Measurements from ENCODE around the gene RHOBTB3. TPM values are rescaled to one million over a fixed set of nuclear protein-coding genes. Genes with fewer than 3 reads are reported as not detected.
"Not testable (repeated sequence)": the region's sequence is repeated elsewhere in the genome, so short reads cannot be mapped to it uniquely, and the experiment has no call there.

Gene RHOBTB3
- total RNA-seq, 1 experiment from 2014 or later = 95.2 TPM

DNA sequence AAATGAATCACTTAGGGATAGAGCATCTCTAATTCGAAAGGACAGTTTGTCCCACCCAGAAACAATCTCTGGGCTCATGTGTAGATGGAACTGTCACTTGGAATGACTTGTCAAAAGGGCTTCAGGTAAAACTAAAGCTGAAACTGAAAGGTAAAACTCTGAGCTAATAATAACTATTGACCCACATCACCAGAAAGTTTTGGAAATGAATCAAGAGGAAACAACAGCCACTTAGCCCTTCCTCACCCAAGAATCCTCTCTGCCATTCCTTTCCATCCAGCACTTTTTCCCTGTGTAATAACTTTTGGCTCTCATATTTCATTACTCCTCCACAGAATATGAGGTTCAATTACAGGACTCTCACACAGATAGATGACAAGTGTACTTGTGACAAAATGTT lies 105.4 kb downstream of the RHOBTB3 start:
- POLR2A ChIA-PET = no interaction called here
- ATAC-seq = no peak
- no peak for DNase-seq (ENCODE audit: low read depth, low spot score)
- TF ChIP-seq, protein P1, sequence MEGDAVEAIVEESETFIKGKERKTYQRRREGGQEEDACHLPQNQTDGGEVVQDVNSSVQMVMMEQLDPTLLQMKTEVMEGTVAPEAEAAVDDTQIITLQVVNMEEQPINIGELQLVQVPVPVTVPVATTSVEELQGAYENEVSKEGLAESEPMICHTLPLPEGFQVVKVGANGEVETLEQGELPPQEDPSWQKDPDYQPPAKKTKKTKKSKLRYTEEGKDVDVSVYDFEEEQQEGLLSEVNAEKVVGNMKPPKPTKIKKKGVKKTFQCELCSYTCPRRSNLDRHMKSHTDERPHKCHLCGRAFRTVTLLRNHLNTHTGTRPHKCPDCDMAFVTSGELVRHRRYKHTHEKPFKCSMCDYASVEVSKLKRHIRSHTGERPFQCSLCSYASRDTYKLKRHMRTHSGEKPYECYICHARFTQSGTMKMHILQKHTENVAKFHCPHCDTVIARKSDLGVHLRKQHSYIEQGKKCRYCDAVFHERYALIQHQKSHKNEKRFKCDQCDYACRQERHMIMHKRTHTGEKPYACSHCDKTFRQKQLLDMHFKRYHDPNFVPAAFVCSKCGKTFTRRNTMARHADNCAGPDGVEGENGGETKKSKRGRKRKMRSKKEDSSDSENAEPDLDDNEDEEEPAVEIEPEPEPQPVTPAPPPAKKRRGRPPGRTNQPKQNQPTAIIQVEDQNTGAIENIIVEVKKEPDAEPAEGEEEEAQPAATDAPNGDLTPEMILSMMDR (IDR thresholded peaks at IDR 0.05) = no peak
- no peak for TF ChIP-seq SIN3A (IDR thresholded peaks at IDR 0.05; ENCODE audit: borderline replicate concordance, insufficient read depth, low read depth, low read length)
- no peak for TF ChIP-seq POLR2AphosphoS5 (IDR thresholded peaks at IDR 0.05; ENCODE audit: low read depth, low read length)
- TF ChIP-seq, protein P2, sequence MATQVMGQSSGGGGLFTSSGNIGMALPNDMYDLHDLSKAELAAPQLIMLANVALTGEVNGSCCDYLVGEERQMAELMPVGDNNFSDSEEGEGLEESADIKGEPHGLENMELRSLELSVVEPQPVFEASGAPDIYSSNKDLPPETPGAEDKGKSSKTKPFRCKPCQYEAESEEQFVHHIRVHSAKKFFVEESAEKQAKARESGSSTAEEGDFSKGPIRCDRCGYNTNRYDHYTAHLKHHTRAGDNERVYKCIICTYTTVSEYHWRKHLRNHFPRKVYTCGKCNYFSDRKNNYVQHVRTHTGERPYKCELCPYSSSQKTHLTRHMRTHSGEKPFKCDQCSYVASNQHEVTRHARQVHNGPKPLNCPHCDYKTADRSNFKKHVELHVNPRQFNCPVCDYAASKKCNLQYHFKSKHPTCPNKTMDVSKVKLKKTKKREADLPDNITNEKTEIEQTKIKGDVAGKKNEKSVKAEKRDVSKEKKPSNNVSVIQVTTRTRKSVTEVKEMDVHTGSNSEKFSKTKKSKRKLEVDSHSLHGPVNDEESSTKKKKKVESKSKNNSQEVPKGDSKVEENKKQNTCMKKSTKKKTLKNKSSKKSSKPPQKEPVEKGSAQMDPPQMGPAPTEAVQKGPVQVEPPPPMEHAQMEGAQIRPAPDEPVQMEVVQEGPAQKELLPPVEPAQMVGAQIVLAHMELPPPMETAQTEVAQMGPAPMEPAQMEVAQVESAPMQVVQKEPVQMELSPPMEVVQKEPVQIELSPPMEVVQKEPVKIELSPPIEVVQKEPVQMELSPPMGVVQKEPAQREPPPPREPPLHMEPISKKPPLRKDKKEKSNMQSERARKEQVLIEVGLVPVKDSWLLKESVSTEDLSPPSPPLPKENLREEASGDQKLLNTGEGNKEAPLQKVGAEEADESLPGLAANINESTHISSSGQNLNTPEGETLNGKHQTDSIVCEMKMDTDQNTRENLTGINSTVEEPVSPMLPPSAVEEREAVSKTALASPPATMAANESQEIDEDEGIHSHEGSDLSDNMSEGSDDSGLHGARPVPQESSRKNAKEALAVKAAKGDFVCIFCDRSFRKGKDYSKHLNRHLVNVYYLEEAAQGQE (IDR thresholded peaks at IDR 0.05; ENCODE audit: insufficient read depth in 1 of 2, low read depth in 2 of 2, low read length in 1 of 2) = no peak
- no peak for TF ChIP-seq TCF7L2 (IDR thresholded peaks at IDR 0.05; ENCODE audit: low read depth, low read length)
- H3K36me3 ChIP-seq (ENCODE audit: control insufficient read depth, insufficient read depth, low read length) = no peaks in the 10 kb centered on the region
- peaks cover 5% of the 10 kb centered on the region for H3K4me1 ChIP-seq (ENCODE audit: control insufficient read depth, insufficient read depth, low read length)
- in situ Hi-C loops (cut with HindIII; ENCODE audit: low pct_unique_long_range_greater_than_20kb, low sequenced_read_pairs) = no loop called here
- H3K27ac ChIP-seq (ENCODE audit: low read length) = no peak overlapping the region
- no peaks in the 10 kb centered on the region for H3K27me3 ChIP-seq (ENCODE audit: control insufficient read depth, insufficient read depth, low read length)
- CTCF ChIA-PET = interaction anchor here (0.6 kb wide), 1 partner anchor 402 kb away, joined by 4 read pairs; no protein-coding TSS in a partner anchor
- no TSS peak for BruUV-seq (replicated peaks)
- no peak overlapping the region for H3K4me3 ChIP-seq (ENCODE audit: low read depth in 2 of 2, low read length in 2 of 2)
- intact Hi-C loops (cut with micrococcal nuclease; ENCODE audit: unreplicated experiment) = no loop called here
- H3K9me3 ChIP-seq (ENCODE audit: control insufficient read depth, insufficient read depth, low read depth, low read length) = no peaks in the 10 kb centered on the region

DNA sequence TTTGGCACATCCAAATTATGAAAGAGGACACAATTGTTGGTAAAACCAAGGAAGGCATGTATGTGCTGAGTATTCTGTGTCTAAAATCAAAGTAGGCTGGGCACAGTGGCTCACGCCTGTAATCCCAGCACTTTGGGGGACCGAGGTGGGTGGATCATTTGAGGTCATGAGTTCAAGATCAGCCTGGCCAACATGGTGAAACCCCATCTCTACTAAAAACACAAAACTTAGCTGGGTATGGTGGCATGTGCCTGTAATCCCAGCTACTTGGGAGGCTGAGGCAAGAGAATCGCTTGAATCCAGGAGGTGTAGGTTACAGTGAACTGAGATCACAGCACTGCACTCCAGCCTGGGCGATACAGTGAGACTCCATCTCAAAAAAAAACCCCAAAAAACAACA lies 105.8 kb downstream of the RHOBTB3 start:
- ATAC-seq; H3K27ac ChIP-seq (ENCODE audit: low read length); BruUV-seq (replicated peaks); H3K36me3 ChIP-seq (ENCODE audit: control insufficient read depth, insufficient read depth, low read length); H3K4me1 ChIP-seq (ENCODE audit: control insufficient read depth, insufficient read depth, low read length); H3K9me3 ChIP-seq (ENCODE audit: control insufficient read depth, insufficient read depth, low read depth, low read length); POLR2A ChIA-PET; DNase-seq (ENCODE audit: low read depth, low spot score); in situ Hi-C loops (cut with HindIII; ENCODE audit: low pct_unique_long_range_greater_than_20kb, low sequenced_read_pairs); intact Hi-C loops (cut with micrococcal nuclease; ENCODE audit: unreplicated experiment); H3K27me3 ChIP-seq (ENCODE audit: control insufficient read depth, insufficient read depth, low read length); H3K4me3 ChIP-seq (ENCODE audit: low read depth in 2 of 2, low read length in 2 of 2): not testable (repeated sequence)
- CTCF ChIA-PET = interaction anchor here (0.6 to 1.2 kb wide), 2 partner anchors 56 to 401 kb away, joined by 3 to 4 read pairs; no protein-coding TSS in a partner anchor

DNA sequence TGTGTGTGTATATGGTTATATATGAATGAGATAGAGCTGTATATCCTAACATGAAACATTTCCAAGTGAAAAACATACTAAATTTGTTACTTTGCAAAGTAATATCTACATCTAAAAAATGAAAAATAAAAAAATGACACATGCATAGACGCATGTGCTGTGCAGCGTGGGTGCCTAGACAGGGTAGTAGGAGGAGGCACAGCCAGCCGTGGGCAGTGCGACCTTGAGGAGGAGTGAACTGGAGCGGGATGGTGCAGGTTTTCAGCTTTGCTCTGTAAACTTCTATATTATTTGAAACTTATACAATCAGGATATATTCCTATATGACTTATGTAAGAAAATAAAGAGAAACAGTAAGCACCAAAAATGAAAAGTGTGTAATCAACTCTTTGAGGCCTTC lies 106.4 kb downstream of the RHOBTB3 start:
- intact Hi-C loops (cut with micrococcal nuclease; ENCODE audit: unreplicated experiment) (no loop called here), in situ Hi-C loops (cut with HindIII; ENCODE audit: low pct_unique_long_range_greater_than_20kb, low sequenced_read_pairs) (no loop called here)
- no peaks in the 10 kb centered on the region for H3K9me3 ChIP-seq (ENCODE audit: control insufficient read depth, insufficient read depth, low read depth, low read length)
- H3K4me1 ChIP-seq (ENCODE audit: control insufficient read depth, insufficient read depth, low read length) = peaks cover 5% of the 10 kb centered on the region
- no peak for ATAC-seq
- TF ChIP-seq SIN3A (IDR thresholded peaks at IDR 0.05; ENCODE audit: borderline replicate concordance, insufficient read depth, low read depth, low read length) (no peak), POLR2AphosphoS5 (IDR thresholded peaks at IDR 0.05; ENCODE audit: low read depth, low read length) (no peak), TCF7L2 (IDR thresholded peaks at IDR 0.05; ENCODE audit: low read depth, low read length) (no peak)
- TF ChIP-seq, protein P2 (IDR thresholded peaks at IDR 0.05; ENCODE audit: insufficient read depth in 1 of 2, low read depth in 2 of 2, low read length in 1 of 2) = no peak
- TF ChIP-seq, protein P1 (IDR thresholded peaks at IDR 0.05) = no peak
- ChIA-PET CTCF (interaction anchor here (1.2 kb wide), 1 partner anchor 56 kb away, joined by 3 read pairs; no protein-coding TSS in a partner anchor), POLR2A (no interaction called here)
- H3K27me3 ChIP-seq (ENCODE audit: control insufficient read depth, insufficient read depth, low read length) = no peaks in the 10 kb centered on the region
- no peak overlapping the region for H3K27ac ChIP-seq (ENCODE audit: low read length)
- no peak for DNase-seq (ENCODE audit: low read depth, low spot score)
- no peaks in the 10 kb centered on the region for H3K36me3 ChIP-seq (ENCODE audit: control insufficient read depth, insufficient read depth, low read length)
- no TSS peak for BruUV-seq (replicated peaks)
- H3K4me3 ChIP-seq (ENCODE audit: low read depth in 2 of 2, low read length in 2 of 2) = no peak overlapping the region

All from Panc1 (cell line).